SU-DHL-6 (cell line): ENCODE measurements around the gene WDR82.

Source experiments
- CTCF ChIP-seq: fragments of 200-600 bp; sonication (generic); IDR thresholded peaks from one replicate; pipeline ENCODE4 v1.5.1; 2017; ENCODE audit warnings: antibody characterized with exemption, mild to moderate bottlenecking, low read length, moderate library complexity; ENCODE audit not compliant: insufficient read depth, poor library complexity, severe bottlenecking
- EZH2phosphoT487 ChIP-seq: fragments of 200-600 bp; sonication (generic), shearing (Covaris generic); conservative IDR thresholded peaks from 2 replicates; pipeline ENCODE4 v1.6.1; 2018; ENCODE audit warnings: mild to moderate bottlenecking, antibody characterized with exemption, low read length, moderate library complexity, mixed read lengths

GRCh38 chr3:52240886-52241370 is 37.5 kb downstream of the WDR82 start:
- TF ChIP-seq CTCF (no peak), EZH2phosphoT487 (no peak)
